NCI-H2107 treated with DMSO at 0.1 percent for 48 hours (cell line): Measurements from ENCODE around the gene CTDSPL.

Experiments
- DNase-seq: peaks from one replicate; lab custom pipeline; 2025; ENCODE audit not compliant: unreplicated experiment; lab: John Stamatoyannopoulos, UW

The CTDSPL gene

GRCh38 chr3:37912052-37912733, 50.5 kb downstream of the CTDSPL start:
- no peak for DNase-seq

- DNase-seq, result no peak
Measured at GRCh38 chr3:37913522-37913921, 51.8 kb downstream of the CTDSPL start.

- DNase-seq, result no peak
Measured at GRCh38 chr3:37916685-37917084, 55.0 kb downstream of the CTDSPL start.

GRCh38 chr3:37918627-37919026, 56.9 kb downstream of the CTDSPL start:
- DNase-seq, result no peak

- DNase-seq, result no peak
Measured at GRCh38 chr3:37920156-37920699, 58.5 kb downstream of the CTDSPL start.

- DNase-seq, result no peak
Measured at GRCh38 chr3:37921025-37921424, 59.3 kb downstream of the CTDSPL start.

GRCh38 chr3:37922721-37923568, 61.3 kb downstream of the CTDSPL start:
- DNase-seq, result no peak

GRCh38 chr3:37923569-37924040, 61.9 kb downstream of the CTDSPL start:
- DNase-seq, result no peak

- DNase-seq, result no peak
Measured at GRCh38 chr3:37924453-37924852, 62.8 kb downstream of the CTDSPL start.

GRCh38 chr3:37925157-37925556, 63.5 kb downstream of the CTDSPL start:
- DNase-seq, result no peak

- DNase-seq, result no peak
Measured at GRCh38 chr3:37926611-37927010, 64.9 kb downstream of the CTDSPL start.

GRCh38 chr3:37930495-37930894, 68.8 kb downstream of the CTDSPL start:
- DNase-seq, result no peak

GRCh38 chr3:37932505-37932904, 70.8 kb downstream of the CTDSPL start:
- DNase-seq, result no peak

- DNase-seq, result no peak
Measured at GRCh38 chr3:37934631-37935289, 73.1 kb downstream of the CTDSPL start.

- no peak for DNase-seq
Measured at GRCh38 chr3:37935290-37935668, 73.6 kb downstream of the CTDSPL start.

- DNase-seq, result no peak
Measured at GRCh38 chr3:37935756-37936666, 74.3 kb downstream of the CTDSPL start.

GRCh38 chr3:37937156-37937555, 75.5 kb downstream of the CTDSPL start:
- DNase-seq, result no peak

GRCh38 chr3:37938011-37938410, 76.3 kb downstream of the CTDSPL start:
- no peak for DNase-seq

GRCh38 chr3:37940242-37940908, 78.7 kb downstream of the CTDSPL start:
- no peak for DNase-seq
